Panc1 (cell line): ENCODE results near the gene S100A16. TPM values are rescaled to one million over a fixed set of nuclear protein-coding genes. Genes with fewer than 3 reads are reported as not detected.

Experiments
- ATAC-seq: fragments of 200-7000 bp; cut with Tn5 transposase; 2 replicates; pipeline ENCODE4 v1.9.1; 2020; ENCODE audit warnings: mild to moderate bottlenecking, moderate library complexity
- BruUV-seq: library from RNA; stranded (reverse); fragments of 400-500 nt; replicated peaks from 2 replicates; lab custom pipeline; 2021; lab: Mats Ljungman, UMichigan
- CTCF ChIA-PET: fragments of 300-600 bp; sonication (Branson Sonifier 250); formaldehyde crosslinking; loops from one replicate; lab custom pipeline; 2022; ENCODE audit warnings: antibody characterized with exemption; lab: Charles Lee
- POLR2A ChIA-PET: fragments of 300-600 bp; sonication (Branson Sonifier 250); formaldehyde crosslinking; loops from one replicate; lab custom pipeline; 2022; ENCODE audit warnings: antibody characterized with exemption; lab: Charles Lee
- DNase-seq: peaks from one replicate; pipeline ENCODE4 v3.0.0-alpha.2; 2010; ENCODE audit warnings: low read depth, low spot score
- H3K27ac ChIP-seq: 2 replicates; pipeline ENCODE4 v1.5.1; 2011; ENCODE audit warnings: mild to moderate bottlenecking, low read length, inconsistent platforms
- H3K27me3 ChIP-seq: fragments of 200-500 bp; sonication (Bioruptor generic); 2 replicates; pipeline ENCODE4 v1.6.0; 2014; ENCODE audit warnings: low read length, inconsistent platforms; ENCODE audit not compliant: control insufficient read depth, insufficient read depth
- H3K36me3 ChIP-seq: fragments of 200-500 bp; sonication (Bioruptor generic); 2 replicates; pipeline ENCODE4 v1.5.1; 2014; ENCODE audit warnings: inconsistent platforms, mild to moderate bottlenecking, low read length, moderate library complexity; ENCODE audit not compliant: control insufficient read depth, insufficient read depth
- H3K4me1 ChIP-seq: 2 replicates; pipeline ENCODE4 v1.5.1; 2011; ENCODE audit warnings: inconsistent platforms, mild to moderate bottlenecking, low read length, moderate library complexity; ENCODE audit not compliant: control insufficient read depth, insufficient read depth
- H3K4me3 ChIP-seq, 2 experiments: 2 replicates each; pipeline ENCODE4 v1.5.1; 2011 to 2012; ENCODE audit warnings: low read depth in 2 of 2, low read length in 2 of 2, mild to moderate bottlenecking in 2 of 2, inconsistent platforms in 1 of 2, moderate library complexity in 1 of 2
- H3K9me3 ChIP-seq: fragments of 200-500 bp; sonication (Bioruptor generic); 2 replicates; pipeline ENCODE4 v1.5.1; 2014; ENCODE audit warnings: low read depth, mild to moderate bottlenecking, inconsistent platforms, low read length, moderate library complexity; ENCODE audit not compliant: control insufficient read depth, insufficient read depth
- POLR2AphosphoS5 ChIP-seq: IDR thresholded peaks from 2 replicates; pipeline ENCODE4 v1.6.1; 2012; ENCODE audit warnings: mild to moderate bottlenecking, low read depth, low read length, moderate library complexity
- SIN3A ChIP-seq: IDR thresholded peaks from 2 replicates; pipeline ENCODE4 v1.6.1; 2012; ENCODE audit warnings: low read depth, mild to moderate bottlenecking, low read length, moderate library complexity, borderline replicate concordance; ENCODE audit not compliant: insufficient read depth
- TCF7L2 ChIP-seq: IDR thresholded peaks from 2 replicates; pipeline ENCODE4 v1.6.1; 2011; ENCODE audit warnings: mild to moderate bottlenecking, low read depth, low read length, inconsistent platforms
- in situ Hi-C: cut with HindIII; loops from 2 replicates; pipeline ENCODE4 v1.10.0; 2016; ENCODE audit warnings: low sequenced_read_pairs, low pct_unique_long_range_greater_than_20kb
- intact Hi-C: fragments of 100-400 bp; cut with micrococcal nuclease; formaldehyde crosslinking; loops from one replicate; pipeline ENCODE4 v1.10.0; 2022; ENCODE audit not compliant: unreplicated experiment
- total RNA-seq: library from RNA; stranded (reverse); gene quantifications from one replicate; pipeline ENCODE4 v1.2.1, GENCODE V29; 2021; ENCODE audit not compliant: unreplicated experiment
- TF ChIP-seq, protein P1 (sequence below): fragments of 450-650 bp; IDR thresholded peaks from 2 replicates; pipeline ENCODE4 v1.5.1; 2017; ENCODE audit warnings: mild to moderate bottlenecking
- TF ChIP-seq, protein P2 (sequence below), 2 experiments: IDR thresholded peaks; 2 replicates each; pipeline ENCODE4 v1.6.1; 2011 to 2012; ENCODE audit warnings: low read depth in 2 of 2, control low read depth in 1 of 2, low read length in 1 of 2, mild to moderate bottlenecking in 1 of 2, moderate library complexity in 1 of 2; ENCODE audit not compliant: insufficient read depth in 1 of 2

S100A16 gene
- total RNA-seq, 1 experiment from 2014 or later: 61.6 TPM

DNA sequence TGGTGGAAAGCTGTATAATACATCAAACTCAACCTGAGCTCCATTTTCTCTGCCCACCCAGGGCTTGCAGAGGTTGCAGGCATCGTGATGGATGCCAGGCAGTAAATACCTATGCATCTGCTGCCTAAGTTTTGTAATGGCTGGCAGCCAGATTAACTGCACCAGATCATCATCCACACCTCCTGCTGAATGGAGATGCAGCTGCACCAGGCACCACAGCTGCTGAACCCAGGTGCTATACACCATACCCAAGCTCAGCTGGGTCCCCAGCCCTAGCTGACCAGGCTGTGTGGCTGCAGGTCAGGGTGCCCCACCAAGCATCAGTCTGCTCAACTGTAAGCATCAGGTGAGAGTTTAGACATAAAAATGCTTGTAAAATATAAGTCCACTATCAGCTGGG, 38.8 kb upstream of the S100A16 start:
- H3K36me3 ChIP-seq: no peaks in the 10 kb centered on the region
- ChIA-PET POLR2A (interaction anchor here (0.6 kb wide), 1 partner anchor 1521 kb away, joined by 3 read pairs; no protein-coding TSS in a partner anchor), CTCF (no interaction called here)
- no peaks in the 10 kb centered on the region for H3K4me1 ChIP-seq
- DNase-seq (no peak), ATAC-seq (no peak)
- H3K27me3 ChIP-seq: no peaks in the 10 kb centered on the region
- H3K9me3 ChIP-seq: no peaks in the 10 kb centered on the region
- no peak overlapping the region for H3K27ac ChIP-seq
- in situ Hi-C loops: no loop called here
- TF ChIP-seq TCF7L2: no peak
- TF ChIP-seq, protein P1, sequence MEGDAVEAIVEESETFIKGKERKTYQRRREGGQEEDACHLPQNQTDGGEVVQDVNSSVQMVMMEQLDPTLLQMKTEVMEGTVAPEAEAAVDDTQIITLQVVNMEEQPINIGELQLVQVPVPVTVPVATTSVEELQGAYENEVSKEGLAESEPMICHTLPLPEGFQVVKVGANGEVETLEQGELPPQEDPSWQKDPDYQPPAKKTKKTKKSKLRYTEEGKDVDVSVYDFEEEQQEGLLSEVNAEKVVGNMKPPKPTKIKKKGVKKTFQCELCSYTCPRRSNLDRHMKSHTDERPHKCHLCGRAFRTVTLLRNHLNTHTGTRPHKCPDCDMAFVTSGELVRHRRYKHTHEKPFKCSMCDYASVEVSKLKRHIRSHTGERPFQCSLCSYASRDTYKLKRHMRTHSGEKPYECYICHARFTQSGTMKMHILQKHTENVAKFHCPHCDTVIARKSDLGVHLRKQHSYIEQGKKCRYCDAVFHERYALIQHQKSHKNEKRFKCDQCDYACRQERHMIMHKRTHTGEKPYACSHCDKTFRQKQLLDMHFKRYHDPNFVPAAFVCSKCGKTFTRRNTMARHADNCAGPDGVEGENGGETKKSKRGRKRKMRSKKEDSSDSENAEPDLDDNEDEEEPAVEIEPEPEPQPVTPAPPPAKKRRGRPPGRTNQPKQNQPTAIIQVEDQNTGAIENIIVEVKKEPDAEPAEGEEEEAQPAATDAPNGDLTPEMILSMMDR: no peak
- TF ChIP-seq POLR2AphosphoS5: no peak
- TF ChIP-seq, protein P2, sequence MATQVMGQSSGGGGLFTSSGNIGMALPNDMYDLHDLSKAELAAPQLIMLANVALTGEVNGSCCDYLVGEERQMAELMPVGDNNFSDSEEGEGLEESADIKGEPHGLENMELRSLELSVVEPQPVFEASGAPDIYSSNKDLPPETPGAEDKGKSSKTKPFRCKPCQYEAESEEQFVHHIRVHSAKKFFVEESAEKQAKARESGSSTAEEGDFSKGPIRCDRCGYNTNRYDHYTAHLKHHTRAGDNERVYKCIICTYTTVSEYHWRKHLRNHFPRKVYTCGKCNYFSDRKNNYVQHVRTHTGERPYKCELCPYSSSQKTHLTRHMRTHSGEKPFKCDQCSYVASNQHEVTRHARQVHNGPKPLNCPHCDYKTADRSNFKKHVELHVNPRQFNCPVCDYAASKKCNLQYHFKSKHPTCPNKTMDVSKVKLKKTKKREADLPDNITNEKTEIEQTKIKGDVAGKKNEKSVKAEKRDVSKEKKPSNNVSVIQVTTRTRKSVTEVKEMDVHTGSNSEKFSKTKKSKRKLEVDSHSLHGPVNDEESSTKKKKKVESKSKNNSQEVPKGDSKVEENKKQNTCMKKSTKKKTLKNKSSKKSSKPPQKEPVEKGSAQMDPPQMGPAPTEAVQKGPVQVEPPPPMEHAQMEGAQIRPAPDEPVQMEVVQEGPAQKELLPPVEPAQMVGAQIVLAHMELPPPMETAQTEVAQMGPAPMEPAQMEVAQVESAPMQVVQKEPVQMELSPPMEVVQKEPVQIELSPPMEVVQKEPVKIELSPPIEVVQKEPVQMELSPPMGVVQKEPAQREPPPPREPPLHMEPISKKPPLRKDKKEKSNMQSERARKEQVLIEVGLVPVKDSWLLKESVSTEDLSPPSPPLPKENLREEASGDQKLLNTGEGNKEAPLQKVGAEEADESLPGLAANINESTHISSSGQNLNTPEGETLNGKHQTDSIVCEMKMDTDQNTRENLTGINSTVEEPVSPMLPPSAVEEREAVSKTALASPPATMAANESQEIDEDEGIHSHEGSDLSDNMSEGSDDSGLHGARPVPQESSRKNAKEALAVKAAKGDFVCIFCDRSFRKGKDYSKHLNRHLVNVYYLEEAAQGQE (IDR thresholded peaks at IDR 0.05; ENCODE audit: insufficient read depth in 1 of 2, low read depth in 2 of 2, low read length in 1 of 2): no peak
- TF ChIP-seq SIN3A: no peak
- no peak overlapping the region for H3K4me3 ChIP-seq
- intact Hi-C loops: loop anchor here (10.0 kb wide), 1 partner anchor 77 kb away; no protein-coding TSS in a partner anchor
- no TSS peak for BruUV-seq

DNA sequence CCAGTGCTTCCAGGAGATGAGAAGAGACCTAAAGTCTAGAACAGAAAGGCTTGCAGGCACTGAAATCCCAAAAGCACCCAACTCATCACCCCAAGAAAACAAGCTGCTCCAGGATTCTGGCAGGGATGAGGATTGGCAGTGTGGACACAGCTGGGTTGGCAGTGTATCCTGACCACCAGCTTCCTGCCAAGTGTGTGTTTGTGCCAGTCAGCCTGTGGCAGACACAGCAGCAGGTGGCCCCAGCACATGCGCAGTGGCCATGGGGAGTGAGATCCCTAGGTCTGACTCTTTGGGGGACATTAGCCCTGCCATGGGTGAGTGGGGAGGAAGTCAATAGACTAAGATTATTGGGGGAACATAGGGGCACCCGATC, 36.9 kb upstream of the S100A16 start:
- H3K9me3 ChIP-seq: no peaks in the 10 kb centered on the region
- intact Hi-C loops: loop anchor here (10.0 kb wide), 1 partner anchor 75 kb away; no protein-coding TSS in a partner anchor
- peaks cover 8% of the 10 kb centered on the region; the same call in 1 of the 2 replicates for H3K36me3 ChIP-seq
- H3K27ac ChIP-seq: no peak overlapping the region
- no peaks in the 10 kb centered on the region for H3K4me1 ChIP-seq
- CTCF ChIA-PET: no interaction called here
- H3K4me3 ChIP-seq: no peak overlapping the region
- DNase-seq: no peak
- no peaks in the 10 kb centered on the region for H3K27me3 ChIP-seq
- ATAC-seq: peak; percentile 42
- BruUV-seq: no TSS peak
- TF ChIP-seq, protein P2 (IDR thresholded peaks at IDR 0.05; ENCODE audit: insufficient read depth in 1 of 2, low read depth in 2 of 2, low read length in 1 of 2): no peak
- TF ChIP-seq TCF7L2 (no peak), POLR2AphosphoS5 (no peak), SIN3A (no peak)
- TF ChIP-seq, protein P1: no peak
- POLR2A ChIA-PET: interaction anchor here (1.0 kb wide), 1 partner anchor 16 kb away, joined by 3 read pairs; the partner anchor contains the start of gene CHTOP
- in situ Hi-C loops: no loop called here
